NCI-H460 (cell line): ENCODE results near the gene LTN1. TPM values are rescaled to one million over a fixed set of nuclear protein-coding genes. Genes with fewer than 3 reads are reported as not detected.

Source experiments
- DNase-seq: peaks from one replicate; pipeline ENCODE4 v3.0.0-alpha.2; 2016; ENCODE audit warnings: low read depth; ENCODE audit errors: extremely low read depth
- total RNA-seq: library from RNA; depleted of rRNA; stranded (reverse); fragments of >200 nt; shearing (Covaris generic); gene quantifications from 2 replicates; pipeline ENCODE4 v1.2.3, GENCODE V29; 2014

The LTN1 gene
- total RNA-seq, 1 experiment from 2014 or later, result 16.8 TPM

GRCh38 chr21:28986677-28987076 lies 6.0 kb downstream of the LTN1 start:
- DNase-seq, result no peak

- DNase-seq, result no peak
These were observed 10.0 kb downstream of the LTN1 start for GRCh38 chr21:28982637-28983036.

- DNase-seq, result no peak
These were observed 13.6 kb downstream of the LTN1 start for GRCh38 chr21:28979092-28979491.

GRCh38 chr21:28975397-28975796 lies 17.3 kb downstream of the LTN1 start:
- DNase-seq, result no peak

- DNase-seq, result no peak
These were observed 18.0 kb downstream of the LTN1 start for GRCh38 chr21:28974531-28975227.

- no peak for DNase-seq
These were observed 20.3 kb downstream of the LTN1 start for GRCh38 chr21:28972398-28972797.

GRCh38 chr21:28971171-28971570 lies 21.5 kb downstream of the LTN1 start:
- DNase-seq, result no peak

- DNase-seq, result no peak
These were observed 28.8 kb downstream of the LTN1 start for GRCh38 chr21:28963831-28964230.

GRCh38 chr21:28962465-28962864 lies 30.2 kb downstream of the LTN1 start:
- no peak for DNase-seq

GRCh38 chr21:28961927-28962326 lies 30.8 kb downstream of the LTN1 start:
- no peak for DNase-seq

- DNase-seq, result no peak
These were observed 32.4 kb downstream of the LTN1 start for GRCh38 chr21:28960245-28960644.

GRCh38 chr21:28959367-28960099 lies 33.1 kb downstream of the LTN1 start:
- DNase-seq, result no peak

GRCh38 chr21:28953247-28953646 lies 39.4 kb downstream of the LTN1 start:
- DNase-seq, result no peak

- no peak for DNase-seq
These were observed 40.0 kb downstream of the LTN1 start for GRCh38 chr21:28952686-28953085.

- DNase-seq, result no peak
These were observed 43.4 kb downstream of the LTN1 start for GRCh38 chr21:28949318-28949717.

- DNase-seq, result no peak
These were observed 48.4 kb downstream of the LTN1 start for GRCh38 chr21:28944296-28944695.

GRCh38 chr21:28943631-28944030 lies 49.0 kb downstream of the LTN1 start:
- no peak for DNase-seq

GRCh38 chr21:28938726-28939125 lies 54.0 kb downstream of the LTN1 start:
- DNase-seq, result no peak

- no peak for DNase-seq
These were observed 54.9 kb downstream of the LTN1 start for GRCh38 chr21:28937737-28938136.

- DNase-seq, result no peak
These were observed 56.0 kb downstream of the LTN1 start for GRCh38 chr21:28936721-28937120.

- DNase-seq, result no peak
These were observed 56.6 kb downstream of the LTN1 start for GRCh38 chr21:28936036-28936435.

GRCh38 chr21:28932717-28933116 lies 60.0 kb downstream of the LTN1 start:
- no peak for DNase-seq
